ENCODE data around the gene BPIFB6. TPM values are rescaled to one million over a fixed set of nuclear protein-coding genes. Genes with fewer than 3 reads are reported as not detected.

Gene BPIFB6
- total and polyA plus RNA-seq, 4 donors, result not detected

- no peak for TF ChIP-seq YY1 (IDR thresholded peaks at IDR 0.05)
- no peak for TF ChIP-seq HNF4A (conservative IDR thresholded peaks at IDR 0.05)
- TF ChIP-seq RAD21 (IDR thresholded peaks at IDR 0.05), result no peak
- TF ChIP-seq EGR1 (IDR thresholded peaks at IDR 0.05; ENCODE audit: low read depth in 2 of 2), result no peak
- no peak for TF ChIP-seq MAX (IDR thresholded peaks at IDR 0.05)
- TF ChIP-seq GABPA (IDR thresholded peaks at IDR 0.05 in 1 of 2, conservative IDR thresholded peaks at IDR 0.05 in 1 of 2), result no peak
- TF ChIP-seq SP1 (IDR thresholded peaks at IDR 0.05), result no peak
- no peak for TF ChIP-seq ZBTB33 (IDR thresholded peaks at IDR 0.05)
- TF ChIP-seq FOXA2 (IDR thresholded peaks at IDR 0.05), result no peak
- TF ChIP-seq CTCF (IDR thresholded peaks at IDR 0.05; ENCODE audit: low read depth, low read length, missing input control), result no peak
- TF ChIP-seq FOXA1 (IDR thresholded peaks at IDR 0.05), result no peak
- TF ChIP-seq HNF4G (IDR thresholded peaks at IDR 0.05), result no peak
- no peak for TF ChIP-seq JUND (IDR thresholded peaks at IDR 0.05)
- no peak for TF ChIP-seq RXRA (IDR thresholded peaks at IDR 0.05)
- no peak for TF ChIP-seq NR2F2 (IDR thresholded peaks at IDR 0.05)
- TF ChIP-seq ATF3 (IDR thresholded peaks at IDR 0.05), result no peak
- no peak for TF ChIP-seq REST (IDR thresholded peaks at IDR 0.05)
- no peak for TF ChIP-seq TAF1 (conservative IDR thresholded peaks at IDR 0.05)
- Histone ChIP-seq H3K9me3 (ENCODE audit: control insufficient read depth in 4 of 4, low read length in 3 of 4) (peaks cover 0 to 2% (median 0%) of the 10 kb centered on the region in 4 donors), H3K27me3 (ENCODE audit: control insufficient read depth in 4 of 4, insufficient read depth in 4 of 4, low read length in 3 of 4) (peaks cover 0 to 2% (median 0%) of the 10 kb centered on the region in 4 donors), H3K4me3 (ENCODE audit: low read depth in 1 of 3, low read length in 3 of 3) (no peak overlapping the region), H3K36me3 (ENCODE audit: control insufficient read depth in 4 of 4, insufficient read depth in 3 of 4, low read depth in 1 of 4, low read length in 3 of 4) (no peaks in the 10 kb centered on the region), H3K27ac (ENCODE audit: low read depth in 1 of 2, low read length in 2 of 2) (no peak overlapping the region), H3K9ac (ENCODE audit: low read depth in 1 of 2, low read length in 2 of 2) (no peak overlapping the region), H3K4me1 (ENCODE audit: control insufficient read depth in 4 of 4, insufficient read depth in 4 of 4, low read length in 3 of 4) (peaks cover 0 to 7% (median 1%) of the 10 kb centered on the region in 4 donors)
- no peak for DNase-seq (ENCODE audit: low spot score)
- WGBS, result 31% methylated on average over 5 of the region's 5 CpGs
These were observed 21.3 kb upstream of the BPIFB6 start for GRCh38 chr20:33010133-33010504.
